IMR-90 (cell line): ENCODE measurements around the gene MICA.

ENCODE experiments used
- CTCF ChIP-seq: conservative IDR thresholded peaks from 2 replicates; pipeline ENCODE4 v1.5.1; 2012; ENCODE audit warnings: mild to moderate bottlenecking, low read depth, low read length, improper control_type of control experiment
- ELK1 ChIP-seq: fragments of 150-350 bp; IDR thresholded peaks from 2 replicates; pipeline ENCODE4 v1.6.1; 2016; ENCODE audit warnings: low read depth, mild to moderate bottlenecking, low read length, moderate library complexity, borderline replicate concordance
- MAFK ChIP-seq: IDR thresholded peaks from 2 replicates; pipeline ENCODE4 v1.6.1; 2012; ENCODE audit warnings: low read depth, low read length, improper control_type of control experiment
- MXI1 ChIP-seq: IDR thresholded peaks from 2 replicates; pipeline ENCODE4 v1.6.1; 2012; ENCODE audit warnings: low read depth, mild to moderate bottlenecking, low read length, moderate library complexity, borderline replicate concordance
- RAD21 ChIP-seq: IDR thresholded peaks from 2 replicates; pipeline ENCODE4 v1.6.1; 2012; ENCODE audit warnings: low read length, improper control_type of control experiment
- RFX5 ChIP-seq: IDR thresholded peaks from 2 replicates; pipeline ENCODE4 v1.8.0; 2012; ENCODE audit warnings: low read depth, mild to moderate bottlenecking, low read length, moderate library complexity
- SMC3 ChIP-seq: fragments of 150-350 bp; IDR thresholded peaks from 2 replicates; pipeline ENCODE4 v1.6.1; 2016; ENCODE audit warnings: low read depth, mild to moderate bottlenecking, antibody characterized with exemption, low read length, moderate library complexity

GRCh38 chr6:31397901-31398525 lies 5.4 kb upstream of the MICA start:
- TF ChIP-seq CTCF, result no peak
- no peak for TF ChIP-seq RAD21
- TF ChIP-seq ELK1, result no peak
- TF ChIP-seq SMC3, result no peak
- no peak for TF ChIP-seq RFX5
- TF ChIP-seq MXI1, result no peak
- TF ChIP-seq MAFK, result no peak
